Stimulated activated naive CD8-positive, alpha-beta T cell treated with anti-CD3 and anti-CD28 coated beads, Interleukin-15, Interleukin-2, amounts not matched to agents 100 ng/mL and 50 ng/mL, for 24 hours (primary cell): ENCODE data around the gene INTS6L.

Experiments used
- H3K27ac Mint-ChIP-seq: one replicate; pipeline ENCODE4 v1.8.0; 2021; ENCODE audit warnings: mild to moderate bottlenecking, mixed read lengths
- H3K27me3 Mint-ChIP-seq: one replicate; pipeline ENCODE4 v1.8.0; 2021; ENCODE audit warnings: mixed read lengths
- H3K36me3 Mint-ChIP-seq: one replicate; pipeline ENCODE4 v1.8.0; 2021; ENCODE audit warnings: low read depth, mixed read lengths
- H3K4me1 Mint-ChIP-seq: one replicate; pipeline ENCODE4 v1.8.0; 2021; ENCODE audit warnings: low read depth, mixed read lengths
- H3K4me3 Mint-ChIP-seq: one replicate; pipeline ENCODE4 v1.8.0; 2021; ENCODE audit warnings: mild to moderate bottlenecking, mixed read lengths
- H3K9me3 Mint-ChIP-seq: one replicate; pipeline ENCODE4 v1.8.0; 2021; ENCODE audit warnings: mixed read lengths

INTS6L gene

DNA sequence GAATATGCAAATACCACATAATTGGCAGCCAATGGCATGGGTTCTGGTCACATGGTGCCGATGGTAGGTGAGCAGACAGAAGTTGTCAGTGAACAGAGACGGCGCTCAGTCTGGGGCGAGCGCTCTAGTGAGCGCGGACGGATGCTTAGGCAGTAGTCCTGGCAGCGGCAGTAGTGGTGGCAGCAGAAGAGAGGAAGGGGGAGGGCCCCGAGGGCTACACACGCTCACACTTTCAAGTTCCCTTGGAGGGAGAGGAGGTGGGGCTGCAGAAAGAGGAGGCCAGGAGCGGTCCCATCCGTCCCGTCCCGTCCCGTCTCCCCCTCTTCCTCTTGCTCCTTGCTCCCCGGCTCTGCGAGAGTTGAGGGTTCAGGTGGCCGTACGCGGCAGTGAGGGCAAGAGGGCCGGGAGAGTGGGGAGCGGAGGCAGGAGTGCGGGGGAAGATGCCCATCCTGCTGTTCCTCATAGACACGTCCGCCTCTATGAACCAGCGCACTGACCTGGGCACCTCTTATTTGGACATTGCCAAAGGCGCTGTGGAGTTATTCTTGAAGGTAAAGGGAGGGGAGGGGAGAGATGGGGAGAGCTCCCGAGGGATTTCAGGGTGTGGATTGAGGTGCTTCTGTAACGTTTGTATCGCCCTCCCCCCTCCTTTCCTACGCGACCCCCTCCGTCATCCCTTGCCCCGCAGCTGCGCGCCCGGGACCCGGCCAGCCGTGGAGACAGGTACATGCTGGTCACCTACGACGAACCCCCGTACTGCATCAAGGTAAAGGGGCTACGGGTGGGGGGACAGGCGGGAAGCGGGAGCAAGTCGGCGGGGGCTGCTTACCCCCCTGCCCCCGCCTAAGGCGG is at the start of gene INTS6L:
TSS of gene INTS6L (plus strand) at position 108 of the 852 bp plus-strand sequence. CDS start at position 441, 333 bp downstream.
- Mint-ChIP-seq H3K4me3 (peak within 1 kb of the TSS; percentile 98), H3K4me1 (peaks cover 50% of the 10 kb centered on the region), H3K36me3 (peaks cover 25% of the 10 kb centered on the region), H3K27ac (peak within 1 kb of the TSS; percentile 98), H3K9me3 (no peaks in the 10 kb centered on the region), H3K27me3 (no peaks in the 10 kb centered on the region)

GRCh38 chrX:135476378-135476777 is 44.1 kb upstream of the INTS6L start:
- H3K9me3 Mint-ChIP-seq: no peaks in the 10 kb centered on the region
- H3K36me3 Mint-ChIP-seq: no peaks in the 10 kb centered on the region
- H3K27me3 Mint-ChIP-seq: no peaks in the 10 kb centered on the region
- H3K4me3 Mint-ChIP-seq: no peak overlapping the region
- H3K27ac Mint-ChIP-seq: no peak overlapping the region
- no peaks in the 10 kb centered on the region for H3K4me1 Mint-ChIP-seq

GRCh38 chrX:135477576-135477975 is 42.9 kb upstream of the INTS6L start:
- Mint-ChIP-seq H3K36me3 (no peaks in the 10 kb centered on the region), H3K4me1 (no peaks in the 10 kb centered on the region), H3K27me3 (no peaks in the 10 kb centered on the region), H3K27ac (no peak overlapping the region), H3K9me3 (no peaks in the 10 kb centered on the region), H3K4me3 (no peak overlapping the region)

DNA sequence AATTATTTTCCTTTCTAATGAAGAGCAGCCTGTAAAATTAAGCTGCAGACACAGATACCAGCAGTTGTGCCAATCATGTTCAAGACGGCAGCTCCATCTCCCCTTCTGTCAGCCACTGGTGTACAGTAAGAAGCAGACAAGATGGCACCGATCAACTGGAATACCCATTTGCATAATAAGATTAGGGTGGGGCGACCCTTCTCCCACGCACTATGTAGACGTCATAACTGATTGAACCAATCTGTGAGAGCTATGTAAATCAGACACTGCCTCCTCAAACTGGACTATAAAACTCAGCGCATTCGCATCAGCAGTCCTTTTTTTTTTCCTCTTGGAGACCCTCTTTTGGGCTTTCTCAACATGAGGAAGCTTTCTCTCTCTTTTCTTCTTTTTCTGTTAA is 40.4 kb upstream of the INTS6L start:
- H3K36me3 Mint-ChIP-seq: no peaks in the 10 kb centered on the region
- no peaks in the 10 kb centered on the region for H3K27me3 Mint-ChIP-seq
- no peaks in the 10 kb centered on the region for H3K4me1 Mint-ChIP-seq
- no peak overlapping the region for H3K4me3 Mint-ChIP-seq
- H3K9me3 Mint-ChIP-seq: no peaks in the 10 kb centered on the region
- H3K27ac Mint-ChIP-seq: no peak overlapping the region

DNA sequence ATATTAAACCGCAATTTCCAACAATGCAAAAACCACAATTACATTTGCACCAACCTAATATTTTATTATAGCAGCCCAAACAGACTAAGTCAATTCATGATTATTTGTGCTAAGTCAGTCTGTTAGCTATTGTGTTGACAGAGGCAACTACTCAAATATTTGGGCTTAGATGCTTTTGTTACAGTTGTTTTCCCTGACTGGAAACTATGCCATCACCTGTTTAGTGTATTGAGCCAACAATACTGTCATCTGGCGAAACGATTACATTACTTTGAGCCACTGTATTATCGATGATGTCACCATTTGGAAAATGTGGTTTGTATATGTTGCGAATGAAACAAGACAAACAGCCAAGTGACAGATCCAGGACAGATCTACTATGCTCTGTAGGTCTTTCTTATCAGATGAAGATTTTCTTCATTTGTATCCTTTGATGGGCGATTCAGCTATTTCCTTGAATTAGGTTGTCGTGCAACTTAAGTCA is 38.7 kb upstream of the INTS6L start:
- Mint-ChIP-seq H3K4me3 (no peak overlapping the region), H3K27me3 (no peaks in the 10 kb centered on the region), H3K4me1 (no peaks in the 10 kb centered on the region), H3K9me3 (no peaks in the 10 kb centered on the region), H3K27ac (no peak overlapping the region), H3K36me3 (no peaks in the 10 kb centered on the region)

DNA sequence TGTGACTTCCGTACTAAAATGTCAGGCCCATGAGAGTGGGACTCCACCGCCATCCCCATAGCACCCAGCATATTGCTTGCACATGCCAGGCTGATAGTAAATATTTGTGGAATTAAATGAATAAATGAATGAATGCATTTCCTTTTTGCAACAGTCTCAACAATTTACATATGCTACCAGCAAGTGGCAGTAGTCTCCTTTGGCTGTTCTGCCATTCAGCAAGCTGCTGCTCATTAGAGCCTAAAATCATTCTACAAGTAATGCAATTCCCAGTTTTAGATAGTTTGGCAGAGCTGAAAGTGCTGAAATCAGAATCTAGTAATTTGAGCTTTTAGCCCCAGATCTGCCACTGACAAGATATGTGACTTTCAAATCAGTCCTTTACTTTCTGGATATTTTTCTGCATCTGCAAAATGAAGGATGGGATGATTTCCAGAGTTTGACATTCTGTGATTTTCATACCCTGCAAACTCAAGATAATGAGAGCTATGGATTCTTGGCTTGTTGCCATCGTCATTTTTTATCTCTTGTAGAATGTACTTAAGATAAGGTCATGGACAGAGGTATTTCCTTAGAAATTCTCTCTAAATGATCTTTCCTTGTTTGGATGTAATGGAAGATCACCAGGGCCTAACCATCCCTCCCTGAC is 35.7 kb upstream of the INTS6L start:
- H3K9me3 Mint-ChIP-seq: no peaks in the 10 kb centered on the region
- H3K4me1 Mint-ChIP-seq: no peaks in the 10 kb centered on the region
- H3K27me3 Mint-ChIP-seq: no peaks in the 10 kb centered on the region

DNA sequence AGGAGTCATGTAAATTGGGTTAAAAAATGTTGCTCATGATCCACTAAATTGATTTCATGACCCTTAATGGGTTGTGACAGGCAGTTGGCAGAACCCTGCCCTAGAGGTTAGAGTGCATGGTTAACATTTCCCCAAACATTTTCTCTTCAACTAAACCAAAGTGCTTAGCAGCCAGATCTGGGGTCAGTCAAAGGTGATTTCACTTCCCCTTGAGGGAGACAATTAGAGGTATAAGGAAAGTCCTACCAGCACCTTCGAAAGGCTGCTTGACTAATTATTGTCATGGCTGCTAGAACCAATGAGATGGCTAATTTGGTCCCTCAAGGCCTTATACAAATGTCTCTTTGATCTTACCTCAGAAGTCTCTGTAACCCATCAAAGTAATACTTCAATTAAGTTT is 30.9 kb upstream of the INTS6L start:
- H3K4me1 Mint-ChIP-seq: peaks cover 8% of the 10 kb centered on the region
- H3K4me3 Mint-ChIP-seq: no peak overlapping the region
- H3K27me3 Mint-ChIP-seq: no peaks in the 10 kb centered on the region
- H3K27ac Mint-ChIP-seq: no peak overlapping the region
- H3K9me3 Mint-ChIP-seq: no peaks in the 10 kb centered on the region
- no peaks in the 10 kb centered on the region for H3K36me3 Mint-ChIP-seq

More for the DNA sequence above, 35.7 kb upstream of the INTS6L start:
- Mint-ChIP-seq H3K4me3 (no peak overlapping the region), H3K27ac (no peak overlapping the region), H3K36me3 (no peaks in the 10 kb centered on the region)

DNA sequence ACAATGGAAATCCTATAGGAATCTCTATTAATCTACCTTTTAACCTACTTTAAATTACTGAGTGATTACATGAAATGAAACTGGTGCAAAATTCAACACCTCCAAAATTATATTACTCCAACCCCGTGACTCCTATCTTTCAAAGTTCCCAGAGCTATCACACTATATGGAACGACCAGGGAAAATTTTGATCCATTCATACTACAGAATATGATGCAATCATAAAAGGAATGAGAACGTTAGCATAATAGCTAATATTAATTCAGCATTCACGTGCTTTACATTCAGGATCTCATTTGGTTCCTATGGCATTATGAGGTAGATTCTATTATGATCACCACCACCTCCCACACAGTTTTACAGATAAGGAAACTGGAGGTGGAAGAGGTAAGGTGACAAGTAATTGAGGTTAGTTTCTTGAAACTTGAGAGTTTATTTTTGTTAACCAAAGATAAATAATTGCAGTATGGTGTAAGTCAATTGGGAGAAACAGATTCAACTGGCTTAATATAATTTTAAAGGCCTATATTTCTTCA is 29.4 kb upstream of the INTS6L start:
- no peaks in the 10 kb centered on the region for H3K27me3 Mint-ChIP-seq
- no peaks in the 10 kb centered on the region for H3K36me3 Mint-ChIP-seq

GRCh38 chrX:135494453-135494852 is 26.0 kb upstream of the INTS6L start:
- Mint-ChIP-seq H3K4me3 (no peak overlapping the region), H3K36me3 (no peaks in the 10 kb centered on the region)

More for the DNA sequence above, 29.4 kb upstream of the INTS6L start:
- Mint-ChIP-seq H3K27ac (no peak overlapping the region), H3K4me1 (peaks cover 8% of the 10 kb centered on the region), H3K4me3 (no peak overlapping the region), H3K9me3 (no peaks in the 10 kb centered on the region)

GRCh38 chrX:135497736-135498135 is 22.7 kb upstream of the INTS6L start:
- H3K4me1 Mint-ChIP-seq: no peaks in the 10 kb centered on the region
- H3K9me3 Mint-ChIP-seq: no peaks in the 10 kb centered on the region
- no peak overlapping the region for H3K4me3 Mint-ChIP-seq
- H3K36me3 Mint-ChIP-seq: no peaks in the 10 kb centered on the region
- H3K27me3 Mint-ChIP-seq: no peaks in the 10 kb centered on the region
- H3K27ac Mint-ChIP-seq: no peak overlapping the region

More at GRCh38 chrX:135494453-135494852, 26.0 kb upstream of the INTS6L start:
- peaks cover 8% of the 10 kb centered on the region for H3K4me1 Mint-ChIP-seq
- no peak overlapping the region for H3K27ac Mint-ChIP-seq
- no peaks in the 10 kb centered on the region for H3K9me3 Mint-ChIP-seq
- H3K27me3 Mint-ChIP-seq: no peaks in the 10 kb centered on the region

DNA sequence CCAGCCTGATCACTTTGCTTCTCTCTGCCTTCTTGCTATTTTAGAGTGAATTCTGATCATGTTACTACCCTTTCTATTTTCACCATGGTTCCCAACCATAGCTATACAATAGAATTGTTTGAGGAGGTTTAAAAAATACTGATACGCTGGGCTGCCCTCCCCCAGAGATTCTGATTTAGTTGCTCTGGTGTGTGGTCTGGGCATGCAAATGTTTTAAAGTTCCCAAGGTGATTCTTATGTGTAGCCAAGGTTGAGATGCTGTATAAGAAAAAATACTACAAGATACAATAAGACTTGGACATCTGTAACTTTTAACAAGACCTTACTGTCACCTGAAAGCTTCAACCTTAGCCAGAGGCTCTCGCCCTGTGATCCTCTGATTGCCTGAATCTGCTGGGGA is 22.2 kb upstream of the INTS6L start:
- no peak overlapping the region for H3K27ac Mint-ChIP-seq
- no peaks in the 10 kb centered on the region for H3K4me1 Mint-ChIP-seq
- no peak overlapping the region for H3K4me3 Mint-ChIP-seq
- no peaks in the 10 kb centered on the region for H3K27me3 Mint-ChIP-seq
- no peaks in the 10 kb centered on the region for H3K9me3 Mint-ChIP-seq
- no peaks in the 10 kb centered on the region for H3K36me3 Mint-ChIP-seq

- no peaks in the 10 kb centered on the region for H3K27me3 Mint-ChIP-seq
- no peaks in the 10 kb centered on the region for H3K4me1 Mint-ChIP-seq
- H3K9me3 Mint-ChIP-seq: no peaks in the 10 kb centered on the region
- no peaks in the 10 kb centered on the region for H3K36me3 Mint-ChIP-seq
- H3K4me3 Mint-ChIP-seq: no peak overlapping the region
- H3K27ac Mint-ChIP-seq: no peak overlapping the region
These were observed 15.1 kb upstream of the INTS6L start for GRCh38 chrX:135505351-135505750.

GRCh38 chrX:135509885-135510284 is 10.6 kb upstream of the INTS6L start:
- Mint-ChIP-seq H3K27ac (no peak overlapping the region), H3K36me3 (no peaks in the 10 kb centered on the region), H3K4me1 (no peaks in the 10 kb centered on the region), H3K9me3 (no peaks in the 10 kb centered on the region), H3K27me3 (no peaks in the 10 kb centered on the region), H3K4me3 (no peak overlapping the region)

DNA sequence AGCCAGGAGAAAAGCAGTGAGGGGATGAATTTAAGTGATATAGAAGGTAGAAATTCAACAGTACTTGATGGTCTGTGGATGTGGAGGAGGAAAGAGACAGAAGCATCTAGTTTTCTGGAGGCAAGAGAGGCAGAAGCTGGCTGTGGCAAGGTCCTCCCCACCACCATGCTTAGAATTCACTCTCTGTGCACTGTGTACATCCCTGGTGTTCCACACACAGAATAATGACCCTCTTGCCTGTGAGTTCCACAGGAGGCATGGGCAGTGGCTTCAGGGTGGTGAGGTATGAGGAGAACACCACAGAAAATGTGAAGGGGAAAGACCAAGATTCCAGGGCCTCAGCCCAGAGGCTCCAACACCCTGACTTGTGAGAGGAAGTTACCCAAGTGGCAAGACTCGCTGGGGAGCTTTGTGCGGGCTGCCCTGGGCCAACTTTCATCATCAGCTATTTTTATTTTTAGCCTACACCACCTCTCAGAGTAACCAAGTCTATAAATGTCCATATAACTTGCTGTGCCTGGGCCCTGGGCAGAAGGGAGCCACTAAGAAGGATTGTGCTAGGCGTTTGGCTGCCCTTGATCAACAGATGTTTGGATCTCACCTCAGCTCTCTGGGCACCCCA is 7.8 kb upstream of the INTS6L start:
- no peak overlapping the region for H3K27ac Mint-ChIP-seq
- H3K4me3 Mint-ChIP-seq: no peak overlapping the region
- H3K27me3 Mint-ChIP-seq: no peaks in the 10 kb centered on the region
- no peaks in the 10 kb centered on the region for H3K9me3 Mint-ChIP-seq
- H3K4me1 Mint-ChIP-seq: no peaks in the 10 kb centered on the region
- no peaks in the 10 kb centered on the region for H3K36me3 Mint-ChIP-seq

GRCh38 chrX:135513130-135513515 is 7.3 kb upstream of the INTS6L start:
- no peak overlapping the region for H3K27ac Mint-ChIP-seq
- no peak overlapping the region for H3K4me3 Mint-ChIP-seq
- no peaks in the 10 kb centered on the region for H3K9me3 Mint-ChIP-seq
- H3K36me3 Mint-ChIP-seq: no peaks in the 10 kb centered on the region
- peaks cover under 1% of the 10 kb centered on the region for H3K4me1 Mint-ChIP-seq
- H3K27me3 Mint-ChIP-seq: no peaks in the 10 kb centered on the region
